ENCODE results near the gene PAOX. TPM values are rescaled to one million over a fixed set of nuclear protein-coding genes. Genes with fewer than 3 reads are reported as not detected.

Gene PAOX
- total and polyA plus RNA-seq, 2 of the 4 experiments (the other 2 are of a cell fraction) = 3.8 to 4.5 TPM

DNA sequence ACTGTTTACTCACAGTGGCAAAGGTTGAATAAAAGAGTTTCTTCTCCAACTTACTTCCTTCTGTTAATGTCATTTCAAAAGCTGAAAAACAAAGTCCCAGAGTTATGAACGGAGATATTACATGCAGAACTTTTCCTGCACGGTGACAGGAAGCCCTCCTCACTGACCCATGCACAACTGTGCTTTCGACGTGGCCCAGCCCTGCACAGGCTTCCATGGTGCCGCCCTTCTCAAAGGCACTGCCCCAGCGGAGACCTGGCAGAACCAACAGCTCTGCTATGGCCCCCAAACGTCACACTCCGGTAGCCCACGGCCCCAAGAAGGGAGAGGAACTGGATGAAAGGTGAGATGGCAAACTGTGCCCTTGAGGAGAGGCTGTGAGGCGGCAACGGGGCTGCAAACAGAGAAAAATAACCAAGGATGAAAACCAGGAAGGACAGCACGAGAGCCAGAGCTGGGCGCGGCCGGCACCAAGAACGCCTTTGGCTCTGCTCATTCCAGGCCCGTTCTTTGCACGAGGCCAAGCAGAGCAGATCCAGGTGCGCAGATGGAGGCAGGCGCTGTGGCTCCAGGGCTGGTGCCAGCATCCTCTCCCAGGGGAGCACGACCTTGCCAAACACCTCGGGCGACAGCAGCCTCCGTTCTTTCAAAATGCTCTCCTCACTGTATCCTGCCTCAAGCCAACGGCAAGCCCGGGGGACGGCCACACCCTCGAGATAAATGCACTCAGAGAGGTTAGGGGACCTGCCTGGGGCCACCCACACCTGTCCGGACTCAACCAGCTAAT lies 14.2 kb upstream of the PAOX start:
- Histone ChIP-seq H4K91ac (ENCODE audit: insufficient read depth, low read depth, low read length) (no peak overlapping the region), H4K20me1 (ENCODE audit: insufficient read depth, low read length) (no peaks in the 10 kb centered on the region), H2BK5ac (ENCODE audit: low read depth, low read length, poor library complexity, severe bottlenecking) (no peak overlapping the region), H3K27ac (ENCODE audit: insufficient read depth, low read length) (no peak overlapping the region), H3K79me1 (ENCODE audit: low read depth in 1 of 2, low read length in 2 of 2) (no peaks in the 10 kb centered on the region), H3K14ac (replicated peaks; ENCODE audit: low read depth, low read length) (no peak overlapping the region), H3K9me1 (ENCODE audit: insufficient read depth, low read length) (no peaks in the 10 kb centered on the region; the same call in 1 of the 2 replicates), H2AFZ (replicated peaks; ENCODE audit: low read length, poor library complexity) (no peak overlapping the region), H2BK15ac (ENCODE audit: low read depth, low read length) (no peak overlapping the region), H3K4me2 (ENCODE audit: low read depth, low read length) (no peak overlapping the region), H2BK120ac (ENCODE audit: low read depth, low read length) (no peak overlapping the region), H3K27me3 (ENCODE audit: control insufficient read depth, insufficient read depth, low read length) (no peaks in the 10 kb centered on the region), H3K23ac (ENCODE audit: low read depth, low read length) (no peak overlapping the region), H3K9ac (ENCODE audit: low read depth, low read length) (no peak overlapping the region), H4K5ac (ENCODE audit: low read depth, low read length) (no peak overlapping the region), H2BK20ac (ENCODE audit: low read depth, low read length) (no peak overlapping the region), H3K36me3 (ENCODE audit: control insufficient read depth, insufficient read depth, low read length) (peaks cover 52% of the 10 kb centered on the region), H2AK5ac (ENCODE audit: low read depth, low read length) (no peak overlapping the region), H3K18ac (ENCODE audit: low read depth, low read length) (no peak overlapping the region), H3K4ac (ENCODE audit: low read depth, low read length) (no peak overlapping the region), H2AK9ac (replicated peaks; ENCODE audit: low read depth, low read length, poor library complexity) (no peak overlapping the region), H3K56ac (ENCODE audit: extremely low read depth, insufficient read depth, low read length) (no peak overlapping the region), H3K9me3 (ENCODE audit: control insufficient read depth, insufficient read depth, low read length) (no peaks in the 10 kb centered on the region), H3K4me1 (ENCODE audit: control insufficient read depth, insufficient read depth, low read length) (no peaks in the 10 kb centered on the region), H3K4me3 (ENCODE audit: insufficient read depth, low read depth, low read length) (no peak overlapping the region), H4K8ac (ENCODE audit: low read depth in 2 of 2, low read length in 2 of 2) (no peak overlapping the region)
- no TSS peak for BruUV-seq (replicated peaks)
- ChIA-PET CTCF (no interaction called here), POLR2A (ENCODE audit: unreplicated experiment) (no interaction called here)
- in situ Hi-C loops (cut with MboI; ENCODE audit: low sequenced_read_pairs) = no loop called here
- WGBS, 2 experiments (ENCODE audit: extremely low coverage in 2 of 2, insufficient read length in 1 of 2) = 100% methylated on average over 5 of the region's 29 CpGs; no CpG with 5 or more reads in 1 of the 2 experiments
- dilution Hi-C loops (cut with HindIII; ENCODE audit: low sequenced_read_pairs, unreplicated experiment) = no loop called here
- TF ChIP-seq, protein P1, sequence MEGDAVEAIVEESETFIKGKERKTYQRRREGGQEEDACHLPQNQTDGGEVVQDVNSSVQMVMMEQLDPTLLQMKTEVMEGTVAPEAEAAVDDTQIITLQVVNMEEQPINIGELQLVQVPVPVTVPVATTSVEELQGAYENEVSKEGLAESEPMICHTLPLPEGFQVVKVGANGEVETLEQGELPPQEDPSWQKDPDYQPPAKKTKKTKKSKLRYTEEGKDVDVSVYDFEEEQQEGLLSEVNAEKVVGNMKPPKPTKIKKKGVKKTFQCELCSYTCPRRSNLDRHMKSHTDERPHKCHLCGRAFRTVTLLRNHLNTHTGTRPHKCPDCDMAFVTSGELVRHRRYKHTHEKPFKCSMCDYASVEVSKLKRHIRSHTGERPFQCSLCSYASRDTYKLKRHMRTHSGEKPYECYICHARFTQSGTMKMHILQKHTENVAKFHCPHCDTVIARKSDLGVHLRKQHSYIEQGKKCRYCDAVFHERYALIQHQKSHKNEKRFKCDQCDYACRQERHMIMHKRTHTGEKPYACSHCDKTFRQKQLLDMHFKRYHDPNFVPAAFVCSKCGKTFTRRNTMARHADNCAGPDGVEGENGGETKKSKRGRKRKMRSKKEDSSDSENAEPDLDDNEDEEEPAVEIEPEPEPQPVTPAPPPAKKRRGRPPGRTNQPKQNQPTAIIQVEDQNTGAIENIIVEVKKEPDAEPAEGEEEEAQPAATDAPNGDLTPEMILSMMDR (conservative IDR thresholded peaks at IDR 0.05; ENCODE audit: low read depth, low read length) = no peak
- TF ChIP-seq RCOR1 (IDR thresholded peaks at IDR 0.05; ENCODE audit: insufficient replicate concordance, low read length) (no peak), POLR2A (IDR thresholded peaks at IDR 0.05; ENCODE audit: low read depth, low read length) (no peak), MAFK (IDR thresholded peaks at IDR 0.05; ENCODE audit: low read depth, low read length) (no peak), RFX5 (IDR thresholded peaks at IDR 0.05; ENCODE audit: low read depth, low read length) (no peak), SMC3 (IDR thresholded peaks at IDR 0.05; ENCODE audit: low read depth, low read length) (no peak), FOS (IDR thresholded peaks at IDR 0.05; ENCODE audit: low read depth, low read length) (no peak), RAD21 (IDR thresholded peaks at IDR 0.05; ENCODE audit: low read length) (no peak), BHLHE40 (IDR thresholded peaks at IDR 0.05; ENCODE audit: low read depth, low read length) (no peak), MXI1 (IDR thresholded peaks at IDR 0.05; ENCODE audit: borderline replicate concordance, low read depth, low read length) (no peak), CEBPB (IDR thresholded peaks at IDR 0.05; ENCODE audit: low read depth, low read length) (no peak), NFE2L2 (IDR thresholded peaks at IDR 0.05; ENCODE audit: low read depth, low read length) (no peak), CHD1 (IDR thresholded peaks at IDR 0.05; ENCODE audit: low read depth, low read length) (no peak)
- TF ChIP-seq, protein P2, sequence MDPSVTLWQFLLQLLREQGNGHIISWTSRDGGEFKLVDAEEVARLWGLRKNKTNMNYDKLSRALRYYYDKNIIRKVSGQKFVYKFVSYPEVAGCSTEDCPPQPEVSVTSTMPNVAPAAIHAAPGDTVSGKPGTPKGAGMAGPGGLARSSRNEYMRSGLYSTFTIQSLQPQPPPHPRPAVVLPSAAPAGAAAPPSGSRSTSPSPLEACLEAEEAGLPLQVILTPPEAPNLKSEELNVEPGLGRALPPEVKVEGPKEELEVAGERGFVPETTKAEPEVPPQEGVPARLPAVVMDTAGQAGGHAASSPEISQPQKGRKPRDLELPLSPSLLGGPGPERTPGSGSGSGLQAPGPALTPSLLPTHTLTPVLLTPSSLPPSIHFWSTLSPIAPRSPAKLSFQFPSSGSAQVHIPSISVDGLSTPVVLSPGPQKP (IDR thresholded peaks at IDR 0.05; ENCODE audit: borderline replicate concordance, low read depth, low read length) = no peak
- intact Hi-C loops (cut with micrococcal nuclease) = no loop called here
- ATAC-seq (ENCODE audit: low read depth) (no peak), DNase-seq (no peak)
